H1 (cell line): ENCODE results near the gene MMP11. TPM values are rescaled to one million over a fixed set of nuclear protein-coding genes. Genes with fewer than 3 reads are reported as not detected.

Experiments used
- CTCF ChIA-PET: fragments of 300-600 bp; sonication (Branson Sonifier 250); formaldehyde crosslinking; loops from one replicate; lab custom pipeline; 2021; ENCODE audit not compliant: partially characterized antibody; lab: Charles Lee
- POLR2A ChIA-PET: fragments of 300-600 bp; sonication (Branson Sonifier 250); formaldehyde crosslinking; loops from one replicate; lab custom pipeline; 2021; ENCODE audit warnings: inconsistent platforms; ENCODE audit not compliant: partially characterized antibody; lab: Charles Lee
- DNase-seq, 2 experiments: peaks; one replicate each; pipeline versions ENCODE4 v3.0.0 to v3.0.0-alpha.2; 2010 to 2022; ENCODE audit warnings: low spot score in 2 of 2, low read depth in 1 of 2, mixed read lengths in 1 of 2
- FAIRE-seq: peaks from 2 replicates; lab custom pipeline; 2011; peaks lifted over from hg19 to GRCh38; lab: Jason Lieb, UNC
- H2AFZ ChIP-seq: 2 replicates; pipeline ENCODE4 v1.8.1; 2012; ENCODE audit warnings: low read length, inconsistent platforms
- H2AK5ac ChIP-seq: 2 replicates; pipeline ENCODE4 v1.6.1; 2013; ENCODE audit warnings: low read depth, low read length
- H2BK120ac ChIP-seq: replicated peaks from 2 replicates; pipeline ENCODE3; 2013; ENCODE audit warnings: low read depth, low read length, inconsistent platforms
- H2BK12ac ChIP-seq: 2 replicates; pipeline ENCODE4 v1.6.1; 2013; ENCODE audit warnings: low read depth, low read length
- H2BK15ac ChIP-seq: 2 replicates; pipeline ENCODE4 v1.6.1; 2013; ENCODE audit warnings: low read length
- H2BK20ac ChIP-seq: 2 replicates; pipeline ENCODE4 v1.6.1; 2013; ENCODE audit warnings: low read length
- H2BK5ac ChIP-seq: 2 replicates; pipeline ENCODE4 v1.6.1; 2013; ENCODE audit warnings: low read depth, low read length
- H3K14ac ChIP-seq: 2 replicates; pipeline ENCODE4 v1.6.1; 2013; ENCODE audit warnings: inconsistent platforms; ENCODE audit not compliant: insufficient read length
- H3K18ac ChIP-seq: 2 replicates; pipeline ENCODE4 v1.6.1; 2013; ENCODE audit warnings: low read length; ENCODE audit errors: extremely low read depth
- H3K23ac ChIP-seq: 2 replicates; pipeline ENCODE4 v1.6.1; 2013; ENCODE audit warnings: inconsistent platforms; ENCODE audit not compliant: insufficient read length
- H3K23me2 ChIP-seq: 2 replicates; pipeline ENCODE4 v1.6.1; 2013; ENCODE audit warnings: low read depth, low read length
- H3K27ac ChIP-seq: 2 replicates; pipeline ENCODE4 v1.6.1; 2011; ENCODE audit warnings: low read depth, low read length, inconsistent platforms
- H3K27me3 ChIP-seq, 4 experiments: replicated peaks in 1 of 4; 1 replicate in 1 of 4; 2 replicates in 3 of 4; pipeline versions ENCODE4 v1.6.1 to v1.8.1; 2011 to 2013; ENCODE audit warnings: low read length in 3 of 4, mild to moderate bottlenecking in 3 of 4, inconsistent platforms in 2 of 4, mixed read lengths in 2 of 4, moderate library complexity in 1 of 4; ENCODE audit not compliant: control insufficient read depth in 3 of 4, insufficient read depth in 3 of 4; ENCODE audit errors: extremely low read depth in 1 of 4
- H3K36me3 ChIP-seq, 4 experiments: 2 replicates each; pipeline versions ENCODE4 v1.6.1 to v1.8.1; 2011 to 2013; ENCODE audit warnings: mild to moderate bottlenecking in 4 of 4, low read length in 3 of 4, moderate library complexity in 2 of 4, control low read depth in 1 of 4, inconsistent platforms in 1 of 4; ENCODE audit not compliant: insufficient read depth in 4 of 4, control insufficient read depth in 2 of 4
- H3K4ac ChIP-seq: replicated peaks from 2 replicates; pipeline ENCODE3; 2013; ENCODE audit warnings: low read length, low read depth, mixed read lengths, inconsistent platforms; ENCODE audit not compliant: insufficient read length
- H3K4me1 ChIP-seq, 4 experiments: replicated peaks in 1 of 4; 1 replicate in 1 of 4; 2 replicates in 3 of 4; pipeline versions ENCODE4 v1.6.1 to v1.8.1; 2011 to 2013; ENCODE audit warnings: low read length in 3 of 4, inconsistent platforms in 2 of 4, mixed read lengths in 1 of 4; ENCODE audit not compliant: insufficient read depth in 4 of 4, control insufficient read depth in 3 of 4
- H3K4me2 ChIP-seq, 2 experiments: 2 replicates each; pipeline versions ENCODE4 v1.6.1 to v1.8.1; 2011 to 2013; ENCODE audit warnings: low read depth in 2 of 2, low read length in 2 of 2, control low read depth in 1 of 2, inconsistent platforms in 1 of 2, mild to moderate bottlenecking in 1 of 2; ENCODE audit not compliant: insufficient read depth in 1 of 2
- H3K4me3 ChIP-seq, 4 experiments: fragments of 200-600, 300-600 bp in 1 of 4; sonication (generic), shearing (Covaris generic), sonication (Bioruptor Twin) in 1 of 4; 2 replicates each; pipeline versions ENCODE4 v1.5.1 to v1.8.1; 2011 to 2016; ENCODE audit warnings: low read length in 4 of 4, low read depth in 3 of 4, control low read depth in 2 of 4, inconsistent platforms in 2 of 4, mild to moderate bottlenecking in 2 of 4, mixed read lengths in 1 of 4, moderate library complexity in 1 of 4; ENCODE audit not compliant: insufficient read depth in 2 of 4; ENCODE audit errors: extremely low read depth in 1 of 4
- H3K56ac ChIP-seq: replicated peaks from 2 replicates; pipeline ENCODE3; 2013; ENCODE audit warnings: low read depth, mild to moderate bottlenecking, mixed read lengths, low read length, inconsistent platforms; ENCODE audit not compliant: insufficient read length
- H3K79me1 ChIP-seq: 2 replicates; pipeline ENCODE4 v1.6.1; 2013; ENCODE audit warnings: low read depth, low read length, control low read depth
- H3K79me2 ChIP-seq, 2 experiments: 2 replicates each; pipeline versions ENCODE4 v1.6.1 to v1.8.1; 2012 to 2013; ENCODE audit warnings: low read length in 2 of 2, mild to moderate bottlenecking in 2 of 2, inconsistent platforms in 1 of 2; ENCODE audit not compliant: insufficient read depth in 2 of 2, control insufficient read depth in 1 of 2
- H3K9ac ChIP-seq, 4 experiments: replicated peaks in 1 of 4; 1 replicate in 1 of 4; 2 replicates in 3 of 4; pipeline versions ENCODE4 v1.6.1 to v1.8.1; 2011 to 2013; ENCODE audit warnings: low read depth in 3 of 4, low read length in 3 of 4, control low read depth in 2 of 4, mild to moderate bottlenecking in 2 of 4, moderate library complexity in 2 of 4, inconsistent platforms in 1 of 4; ENCODE audit errors: extremely low read depth in 1 of 4
- H3K9me3 ChIP-seq, 2 experiments: 2 replicates each; pipeline versions ENCODE4 v1.6.1 to v1.8.1; 2012 to 2013; ENCODE audit warnings: mild to moderate bottlenecking in 2 of 2, moderate library complexity in 2 of 2, control low read depth in 1 of 2, inconsistent platforms in 1 of 2, low read depth in 1 of 2, low read length in 1 of 2, mixed read lengths in 1 of 2; ENCODE audit not compliant: insufficient read depth in 2 of 2
- H4K20me1 ChIP-seq, 2 experiments: replicated peaks in 1 of 2; 2 replicates each; pipeline versions ENCODE3 to v1.8.1; 2011 to 2013; ENCODE audit warnings: inconsistent platforms in 2 of 2, low read length in 2 of 2, mild to moderate bottlenecking in 1 of 2; ENCODE audit not compliant: insufficient read depth in 2 of 2, control insufficient read depth in 1 of 2
- H4K5ac ChIP-seq: 2 replicates; pipeline ENCODE4 v1.6.1; 2013; ENCODE audit warnings: low read length, low read depth, mixed read lengths, inconsistent platforms; ENCODE audit not compliant: insufficient read length
- H4K8ac ChIP-seq: 2 replicates; pipeline ENCODE4 v1.8.0; 2013; ENCODE audit warnings: mild to moderate bottlenecking, moderate library complexity, low read length, inconsistent platforms; ENCODE audit not compliant: insufficient read depth; ENCODE audit errors: extremely low read depth
- H4K91ac ChIP-seq: replicated peaks from 2 replicates; pipeline ENCODE3; 2013; ENCODE audit warnings: low read length, mixed read lengths, inconsistent platforms; ENCODE audit not compliant: insufficient read length
- BCL11A ChIP-seq, 2 experiments: IDR thresholded peaks; one replicate each; pipeline ENCODE4 v1.6.1; 2011; ENCODE audit warnings: low read depth in 2 of 2, low read length in 2 of 2, mild to moderate bottlenecking in 2 of 2
- CHD1 ChIP-seq: IDR thresholded peaks from 2 replicates; pipeline ENCODE4 v1.6.1; 2012; ENCODE audit warnings: low read depth, low read length, improper control_type of control experiment
- CTCF ChIP-seq, 3 experiments: IDR thresholded peaks; 1 replicate in 2 of 3; 2 replicates in 1 of 3; pipeline versions ENCODE4 v1.5.1 to v1.6.1; 2011; ENCODE audit warnings: low read length in 3 of 3, mild to moderate bottlenecking in 3 of 3, inconsistent platforms in 2 of 3, low read depth in 1 of 3, moderate library complexity in 1 of 3; ENCODE audit not compliant: insufficient read depth in 1 of 3; ENCODE audit errors: control extremely low read depth in 1 of 3
- EZH2 ChIP-seq: fragments of 200-600 bp; sonication (generic); IDR thresholded peaks from 2 replicates; pipeline ENCODE4 v1.7.1; 2012; ENCODE audit warnings: low read depth, mild to moderate bottlenecking, moderate library complexity, low read length, inconsistent platforms; ENCODE audit not compliant: severe bottlenecking
- GTF2F1 ChIP-seq: IDR thresholded peaks from 2 replicates; pipeline ENCODE4 v1.6.1; 2012; ENCODE audit warnings: low read depth, low read length, improper control_type of control experiment, borderline replicate concordance
- KDM1A ChIP-seq: fragments of 200-600, 300-600 bp; sonication (generic); IDR thresholded peaks from 2 replicates; pipeline ENCODE4 v1.7.1; 2016; ENCODE audit warnings: mild to moderate bottlenecking, low read length, borderline replicate concordance
- KDM5A ChIP-seq: fragments of 200-600 bp; IDR thresholded peaks from 2 replicates; pipeline ENCODE4 v1.7.1; 2012; ENCODE audit warnings: mild to moderate bottlenecking, low read length, inconsistent platforms, mixed read lengths
- TAF1 ChIP-seq: IDR thresholded peaks from 2 replicates; pipeline ENCODE4 v1.6.1; 2011; ENCODE audit warnings: mild to moderate bottlenecking, low read depth, low read length
- WGBS, 2 experiments: shearing (Covaris generic) in 1 of 2; methylation state at CpG; one replicate each; pipeline versions ENCODE4 v1.1.6 to v1.1.7; 2013 to 2015; ENCODE audit warnings: low lambda C conversion rate in 2 of 2, mixed read lengths in 2 of 2, inconsistent platforms in 1 of 2, low coverage in 1 of 2, missing lambda C conversion rate in 1 of 2; ENCODE audit not compliant: insufficient replicate concordance in 2 of 2, insufficient coverage in 1 of 2, insufficient read length in 1 of 2; ENCODE audit errors: extremely low coverage in 1 of 2, missing lambda C conversion rate in 1 of 2; 5-methylcytosine and 5-hydroxymethylcytosine counted together
- polyA plus RNA-seq, 7 experiments: library from polyadenylated mRNA; depleted of rRNA in 3 of 7; stranded (reverse) in 5 of 7; unstranded in 2 of 7; fragments of >200 nt in 5 of 7; fragments of 200-250 nt in 2 of 7; gene quantifications; 1 replicate in 5 of 7; 2 replicates in 1 of 7; 4 replicates in 1 of 7; pipeline versions ENCODE4 v1.2.1 to v1.2.3, GENCODE V29; 2011 to 2013; ENCODE audit warnings: missing spikeins in 2 of 7, mixed read lengths in 2 of 7
- total RNA-seq: library from RNA; stranded (reverse); fragmentation: NEBNext Ultra II Directional; extraction: Animal tissue kit (Norgen Biotek cat#: 25700); gene quantifications from 2 replicates; pipeline ENCODE4 v1.2.1, GENCODE V29; 2021
- TF ChIP-seq, protein P1 (sequence below): IDR thresholded peaks from 2 replicates; pipeline ENCODE4 v1.6.1; 2012; ENCODE audit warnings: inconsistent platforms

The MMP11 gene
- total and polyA plus RNA-seq, 2 of the 8 experiments (the other 6 are each of a cell fraction or from before 2014, with no cell fraction given), result 10.2 to 18.3 TPM

DNA sequence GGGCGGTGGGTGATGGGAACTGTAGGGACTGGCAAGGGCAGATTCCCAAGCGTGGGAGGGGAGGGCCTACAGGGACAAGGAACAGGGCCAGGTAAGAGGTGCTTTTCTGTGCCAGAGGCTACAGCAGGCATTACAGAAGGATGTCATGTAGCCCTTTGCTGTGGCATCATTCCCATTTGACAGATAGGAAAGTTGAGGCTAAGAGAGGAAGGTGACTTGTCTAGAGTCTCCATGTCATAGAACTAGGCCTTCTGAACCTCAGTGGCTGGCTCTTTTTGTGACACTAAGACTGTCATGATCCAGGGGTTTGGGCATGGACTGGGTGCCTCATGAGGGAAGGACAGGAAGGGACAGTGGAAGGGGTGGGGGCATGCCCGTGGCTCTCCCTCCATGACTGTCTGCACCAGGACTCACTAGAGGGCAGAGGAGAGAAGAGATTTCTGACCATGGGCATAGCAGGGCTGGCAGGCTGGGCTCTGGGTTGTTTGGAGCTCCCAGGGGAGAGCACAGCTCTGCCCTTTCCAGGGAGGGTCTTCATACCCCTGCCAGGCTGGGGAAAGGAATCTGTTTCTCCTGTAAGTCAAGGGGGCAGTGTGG is 3.2 kb downstream of the MMP11 start:
- H3K23ac ChIP-seq, result no peak overlapping the region
- FAIRE-seq (no peak), DNase-seq (no peak)
- H2AFZ ChIP-seq, result no peak overlapping the region
- no peak overlapping the region for H4K8ac ChIP-seq
- H3K14ac ChIP-seq, result no peak overlapping the region
- H2AK5ac ChIP-seq, result 0 out of 2 replicates have a peak overlapping the region, but pooled peaks have one; percentile 24
- H3K56ac ChIP-seq, result no peak overlapping the region
- peaks cover 0 to 20% (median 14%) of the 10 kb centered on the region in 4 experiments; a peak in 5 of 7 replicates for H3K27me3 ChIP-seq
- H4K91ac ChIP-seq, result no peak overlapping the region
- H2BK15ac ChIP-seq, result no peak overlapping the region
- no peak overlapping the region for H3K9ac ChIP-seq
- WGBS, 2 experiments, result 80% methylated on average over 3 of the region's 3 CpGs; no CpG with 5 or more reads in 1 of the 2 experiments
- H2BK12ac ChIP-seq, result no peak overlapping the region
- H3K79me1 ChIP-seq, result no peaks in the 10 kb centered on the region
- H3K4me3 ChIP-seq, result no peak overlapping the region
- no peak overlapping the region for H3K18ac ChIP-seq
- H4K5ac ChIP-seq, result no peak overlapping the region
- CTCF ChIA-PET, result interaction anchor here (0.6 to 5.8 kb wide), 5 partner anchors 12 to 117 kb away, joined by 3 to 42 read pairs (median 8); partner anchors contain the start of gene SMARCB1
- H3K27ac ChIP-seq, result no peak overlapping the region
- POLR2A ChIA-PET, result interaction anchor here (1.3 to 5.7 kb wide), 5 partner anchors 10 to 73 kb away, joined by 3 to 45 read pairs (median 4); partner anchors contain the start of gene SMARCB1
- no peak overlapping the region for H3K4me2 ChIP-seq
- H3K4ac ChIP-seq, result no peak overlapping the region
- peaks cover 0 to 14% (median 5%) of the 10 kb centered on the region in 4 experiments; a peak in 3 of 7 replicates for H3K4me1 ChIP-seq
- no peak overlapping the region for H2BK120ac ChIP-seq
- no peak overlapping the region for H2BK20ac ChIP-seq
- H3K9me3 ChIP-seq, result no peaks in the 10 kb centered on the region
- no peaks in the 10 kb centered on the region for H3K79me2 ChIP-seq
- no peak overlapping the region for H2BK5ac ChIP-seq
- H3K36me3 ChIP-seq, result no peaks in the 10 kb centered on the region
- peaks cover 2 to 4% of the 10 kb centered on the region in 2 experiments for H4K20me1 ChIP-seq
- peaks cover 11% of the 10 kb centered on the region; the same call in 1 of the 2 replicates for H3K23me2 ChIP-seq
- no peak for TF ChIP-seq BCL11A (IDR thresholded peaks at IDR 0.05; ENCODE audit: low read depth in 2 of 2, low read length in 2 of 2)
- TF ChIP-seq CHD1, result no peak
- TF ChIP-seq KDM5A, result no peak
- TF ChIP-seq, protein P1, sequence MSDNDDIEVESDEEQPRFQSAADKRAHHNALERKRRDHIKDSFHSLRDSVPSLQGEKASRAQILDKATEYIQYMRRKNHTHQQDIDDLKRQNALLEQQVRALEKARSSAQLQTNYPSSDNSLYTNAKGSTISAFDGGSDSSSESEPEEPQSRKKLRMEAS, result no peak
- TF ChIP-seq GTF2F1, result no peak
- no peak for TF ChIP-seq EZH2
- peak in 1 of 3 experiments; percentile 8; a peak in 1 of 4 replicates for TF ChIP-seq CTCF (IDR thresholded peaks at IDR 0.05; ENCODE audit: control extremely low read depth in 1 of 3, insufficient read depth in 1 of 3, low read depth in 1 of 3, low read length in 3 of 3)
- peak; percentile 64; the same call in 1 of the 2 replicates for TF ChIP-seq KDM1A
- TF ChIP-seq TAF1, result no peak
